ENCODE results near the gene CUBN. TPM values are rescaled to one million over a fixed set of nuclear protein-coding genes. Genes with fewer than 3 reads are reported as not detected.

The CUBN gene
- polyA plus RNA-seq, 3 donors: 200 to 277 (median 202) TPM

DNA sequence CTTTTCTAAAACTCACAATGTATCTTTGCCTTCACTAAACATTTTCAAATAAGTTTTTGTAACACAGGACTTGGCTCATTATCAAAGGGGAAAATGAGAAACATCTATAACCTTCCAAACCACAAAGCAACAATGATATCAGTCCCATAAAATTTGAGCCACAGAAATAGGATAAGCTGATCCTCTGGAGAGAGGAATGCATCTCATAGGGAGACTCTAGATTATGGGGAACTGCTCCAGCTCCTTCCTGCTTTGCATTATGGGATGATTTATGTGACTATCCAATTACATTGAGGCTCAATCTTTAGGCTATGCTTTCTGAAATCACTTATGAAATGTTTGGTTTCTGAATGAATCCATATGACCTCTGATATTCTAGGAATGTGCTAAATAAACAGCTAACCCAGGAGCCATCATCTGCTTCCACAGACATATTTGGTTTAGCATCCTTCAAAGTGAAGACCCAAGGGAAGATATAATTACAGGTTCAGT lies 70.4 kb downstream of the CUBN start:
- DNase-seq (ENCODE audit: extremely low read depth in 1 of 11, low read depth in 9 of 11, low spot score in 4 of 11): no peak

- no peak for DNase-seq (ENCODE audit: extremely low read depth in 1 of 11, low read depth in 9 of 11, low spot score in 4 of 11)
These were observed 71.5 kb downstream of the CUBN start for GRCh38 chr10:17058093-17058492.

DNA sequence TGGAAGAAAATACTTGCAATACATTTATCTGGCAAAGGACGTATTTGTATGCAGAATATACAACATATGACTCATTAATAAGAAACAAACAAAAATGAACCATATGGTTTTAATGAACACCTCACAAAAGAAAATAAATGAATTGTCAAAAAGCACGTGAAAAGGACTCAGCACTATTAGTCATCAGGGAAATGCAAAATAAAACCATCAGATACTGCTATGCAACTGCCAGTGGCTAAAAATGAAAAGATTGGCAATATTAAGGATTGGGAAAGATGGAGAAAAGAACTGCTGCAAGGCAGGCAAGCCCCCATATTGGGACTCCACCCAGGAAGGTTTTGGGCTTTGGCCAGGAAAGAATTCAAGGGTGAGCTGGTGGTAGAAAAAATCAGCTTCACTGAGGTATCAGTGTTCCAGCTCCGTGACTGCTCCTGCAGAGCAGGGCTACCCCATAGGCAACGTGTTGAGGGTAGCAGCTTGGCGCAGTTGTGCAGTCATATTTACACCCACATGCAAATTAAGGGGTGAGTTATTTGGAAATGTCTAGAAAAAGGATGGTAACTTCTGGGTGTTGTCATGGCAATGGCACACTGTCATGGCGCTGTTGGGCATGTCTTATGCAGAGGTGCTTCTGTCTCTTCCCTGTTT lies 72.7 kb downstream of the CUBN start:
- DNase-seq (ENCODE audit: extremely low read depth in 1 of 11, low read depth in 9 of 11, low spot score in 4 of 11): no peak

GRCh38 chr10:17053513-17053912 lies 76.1 kb downstream of the CUBN start:
- DNase-seq (ENCODE audit: extremely low read depth in 1 of 11, low read depth in 9 of 11, low spot score in 4 of 11): no peak

- no peak for DNase-seq (ENCODE audit: extremely low read depth in 1 of 11, low read depth in 9 of 11, low spot score in 4 of 11)
These were observed 76.5 kb downstream of the CUBN start for GRCh38 chr10:17053061-17053460.

- no peak for DNase-seq (ENCODE audit: extremely low read depth in 1 of 11, low read depth in 9 of 11, low spot score in 4 of 11)
These were observed 77.8 kb downstream of the CUBN start for GRCh38 chr10:17051851-17052250.

- DNase-seq (ENCODE audit: extremely low read depth in 1 of 11, low read depth in 9 of 11, low spot score in 4 of 11): no peak
These were observed 80.4 kb downstream of the CUBN start for GRCh38 chr10:17049195-17049594.

DNA sequence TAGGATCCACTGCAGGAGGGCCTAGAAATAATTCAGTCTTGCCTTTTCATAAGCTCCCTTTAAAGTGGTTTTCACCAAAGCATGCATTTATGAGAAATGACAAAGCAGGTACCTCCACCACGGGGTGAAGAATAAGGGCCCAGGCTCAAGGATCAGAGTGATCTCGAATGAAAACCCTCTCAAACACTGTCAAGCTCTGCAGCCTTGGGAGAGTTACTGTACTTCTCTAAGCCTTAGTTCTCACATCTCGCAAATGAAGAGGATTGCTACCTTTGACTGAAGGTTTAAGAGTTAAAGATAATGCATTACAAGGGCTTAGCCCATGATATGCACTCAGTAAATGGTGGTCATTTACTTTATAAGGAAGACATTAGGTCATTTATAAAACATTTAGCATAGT lies 81.7 kb downstream of the CUBN start:
- no peak for DNase-seq (ENCODE audit: extremely low read depth in 1 of 11, low read depth in 9 of 11, low spot score in 4 of 11)

DNA sequence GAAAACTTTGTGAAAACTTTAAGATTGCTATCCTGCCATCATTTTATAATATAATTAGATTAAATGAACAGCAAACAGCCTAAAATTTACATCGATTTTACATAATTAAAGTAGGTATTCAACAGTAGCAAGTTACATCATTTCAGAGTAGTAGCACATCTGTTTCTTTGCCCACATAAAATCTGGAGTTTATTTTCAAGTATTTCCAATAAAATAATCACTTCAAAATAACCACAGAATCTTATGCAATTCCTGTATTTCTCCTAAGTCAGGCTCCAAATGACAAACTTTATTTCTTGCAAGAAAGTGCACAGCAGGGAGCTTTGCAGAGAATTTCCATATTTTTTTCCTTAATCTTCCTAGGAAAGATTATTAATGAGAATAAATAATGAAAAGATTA lies 82.6 kb downstream of the CUBN start:
- DNase-seq (ENCODE audit: extremely low read depth in 1 of 11, low read depth in 9 of 11, low spot score in 4 of 11): no peak

DNA sequence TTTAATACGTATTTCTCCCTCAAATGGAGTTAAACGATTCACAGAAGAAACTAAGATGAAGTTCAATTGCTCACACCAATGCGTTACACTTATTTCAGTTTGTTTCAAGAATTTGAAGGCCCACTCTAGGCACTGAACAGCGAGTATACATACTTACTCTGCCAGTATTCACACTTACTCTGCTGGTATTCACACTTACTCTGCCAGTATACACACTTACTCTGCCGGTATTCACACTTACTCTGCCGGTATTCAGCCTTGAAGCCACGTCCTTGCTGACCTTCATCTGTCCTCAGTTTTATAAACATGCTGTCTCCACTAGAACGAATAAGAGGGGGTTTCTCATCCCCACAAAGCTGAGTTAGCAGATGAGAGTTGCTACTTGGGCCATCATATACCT lies 86.0 kb downstream of the CUBN start:
- DNase-seq (ENCODE audit: extremely low read depth in 1 of 11, low read depth in 9 of 11, low spot score in 4 of 11): no peak

GRCh38 chr10:17041626-17042520 lies 87.7 kb downstream of the CUBN start:
- no peak for DNase-seq (ENCODE audit: extremely low read depth in 1 of 11, low read depth in 9 of 11, low spot score in 4 of 11)

GRCh38 chr10:17038627-17039026 lies 91.0 kb downstream of the CUBN start:
- no peak for DNase-seq (ENCODE audit: extremely low read depth in 1 of 11, low read depth in 9 of 11, low spot score in 4 of 11)

- DNase-seq (ENCODE audit: extremely low read depth in 1 of 11, low read depth in 9 of 11, low spot score in 4 of 11): no peak
These were observed 91.7 kb downstream of the CUBN start for GRCh38 chr10:17037910-17038309.

DNA sequence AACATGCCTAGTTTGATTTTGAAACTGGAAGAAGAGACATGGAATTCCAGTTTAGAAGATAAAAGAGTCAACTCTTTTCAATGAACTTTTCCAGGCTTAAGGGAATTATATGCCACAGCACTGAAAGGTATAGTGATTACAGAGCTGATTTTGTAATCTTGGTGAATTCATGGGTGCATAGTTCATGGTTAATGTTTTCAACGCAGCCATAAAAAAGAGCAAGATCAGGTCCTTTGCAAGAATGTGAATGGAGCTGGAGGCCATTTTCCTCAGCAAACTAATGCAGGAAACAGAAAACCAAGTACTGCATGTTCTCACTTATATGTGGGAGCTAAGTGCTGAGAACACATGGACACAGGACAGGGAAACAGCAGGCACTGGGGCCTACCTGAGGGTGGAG lies 94.2 kb downstream of the CUBN start:
- no peak for DNase-seq (ENCODE audit: extremely low read depth in 1 of 11, low read depth in 9 of 11, low spot score in 4 of 11)

DNA sequence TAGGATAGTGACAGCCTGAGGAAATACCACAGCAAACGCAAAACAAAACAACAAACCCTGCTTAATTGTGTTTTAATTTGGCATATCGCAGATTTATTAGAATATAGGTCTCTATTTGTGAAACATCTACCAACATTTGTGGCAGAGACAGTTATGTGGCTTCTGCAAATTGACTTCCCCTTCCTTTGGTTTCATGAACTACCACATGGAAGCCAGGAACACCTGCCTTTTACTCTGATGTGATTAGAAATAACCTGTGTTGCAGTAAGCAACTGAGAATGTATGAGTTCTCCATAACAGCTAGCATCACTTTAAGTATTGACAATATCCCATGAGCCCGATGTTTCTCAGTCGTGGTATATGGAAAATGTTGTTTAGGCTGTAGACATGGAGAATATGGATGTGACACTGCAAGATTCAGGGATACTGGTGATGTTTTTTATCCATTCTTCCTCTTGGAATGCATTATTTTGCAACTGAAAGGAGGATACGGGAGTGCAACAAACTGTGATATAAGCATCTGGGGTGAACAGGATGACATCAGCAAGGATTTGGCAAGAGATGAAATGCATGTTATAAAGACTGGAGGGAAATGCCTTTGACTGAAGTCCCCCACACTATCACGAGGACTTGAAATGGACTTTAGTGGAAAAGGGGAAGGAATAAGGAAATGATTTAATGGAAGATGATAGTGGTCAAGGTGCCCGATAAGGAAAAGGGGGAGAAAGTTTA lies 95.9 kb downstream of the CUBN start:
- no peak for DNase-seq (ENCODE audit: extremely low read depth in 1 of 11, low read depth in 9 of 11, low spot score in 4 of 11)

DNA sequence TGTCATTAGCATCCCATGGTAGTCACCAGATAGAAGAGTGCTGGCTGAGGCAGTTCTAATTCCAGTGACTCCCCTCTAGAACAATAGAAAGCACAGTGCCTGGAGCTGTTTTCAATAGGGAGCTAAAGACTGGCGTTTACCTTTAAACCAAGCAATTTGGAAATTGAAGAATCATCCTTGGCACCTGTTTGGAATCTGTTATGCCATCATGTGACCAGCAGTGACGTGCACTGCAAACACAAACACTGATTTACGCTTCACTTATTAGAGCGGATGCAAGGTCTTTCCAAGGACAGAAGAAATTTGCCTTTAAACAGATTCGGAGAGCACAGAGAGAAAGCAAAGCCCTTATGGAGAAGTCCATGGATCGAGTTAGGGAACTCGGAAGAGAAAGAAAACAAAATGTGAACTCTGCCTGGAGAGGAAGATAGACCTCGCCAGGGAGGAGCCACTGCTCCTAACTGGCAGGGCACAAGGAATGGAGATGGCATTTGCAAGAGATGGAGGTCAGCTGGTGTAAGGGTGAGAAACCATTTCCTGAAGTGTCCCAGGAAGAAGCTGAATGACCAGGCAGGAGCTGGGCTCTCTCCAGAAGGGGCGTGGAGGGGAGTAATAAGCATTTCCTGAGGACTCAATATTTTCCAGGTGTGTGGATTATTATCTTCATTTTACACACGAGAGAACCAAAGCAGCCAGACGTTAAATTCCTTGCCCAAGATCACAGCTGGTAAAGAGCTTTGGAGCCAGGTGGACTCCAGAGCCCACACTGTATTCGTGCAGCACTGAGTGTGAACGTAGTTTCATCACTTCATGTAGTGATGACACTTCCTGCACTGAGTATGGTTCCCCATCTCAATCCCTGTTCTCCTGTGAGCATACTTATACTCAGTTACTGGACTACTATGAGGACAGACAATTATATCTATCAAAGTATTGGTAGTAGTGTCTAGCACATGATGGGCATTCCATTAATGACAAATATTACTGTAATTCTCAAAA lies 97.7 kb downstream of the CUBN start:
- DNase-seq (ENCODE audit: extremely low read depth in 1 of 11, low read depth in 9 of 11, low spot score in 4 of 11): no peak

- no peak for DNase-seq (ENCODE audit: extremely low read depth in 1 of 11, low read depth in 9 of 11, low spot score in 4 of 11)
These were observed 99.9 kb downstream of the CUBN start for GRCh38 chr10:17029581-17030271.

DNA sequence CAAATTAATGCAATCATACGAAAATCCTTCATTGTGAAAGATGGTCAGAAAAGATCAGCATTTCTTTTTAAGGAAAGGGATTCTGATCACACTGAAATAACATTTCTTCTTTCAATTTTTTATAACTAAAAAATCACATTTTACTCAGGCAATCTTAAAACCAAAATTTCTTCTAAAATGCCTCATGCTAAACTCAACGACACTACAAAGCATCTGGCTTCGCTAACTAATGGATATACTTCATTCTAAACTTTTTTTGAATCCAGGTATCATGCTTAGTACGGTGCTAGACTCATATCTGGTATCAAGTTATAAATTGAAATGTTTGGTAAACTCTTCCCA lies 100.4 kb downstream of the CUBN start:
- no peak for DNase-seq (ENCODE audit: extremely low read depth in 1 of 11, low read depth in 9 of 11, low spot score in 4 of 11)
